Kidney (tissue), 14 donors: ENCODE results near the gene KCNQ2. TPM values are rescaled to one million over a fixed set of nuclear protein-coding genes. Genes with fewer than 3 reads are reported as not detected.

Experiments used
- DNase-seq, 5 donors: peaks; one replicate each; pipeline ENCODE4 v3.0.0-alpha.2; 2013 to 2020
- FAIRE-seq: peaks from 2 replicates; lab custom pipeline; 2012; peaks lifted over from hg19 to GRCh38; lab: Jason Lieb, UNC
- H3K27ac ChIP-seq, 2 donors: one replicate each; pipeline ENCODE4 v1.7.0; 2013; ENCODE audit warnings: low read depth in 2 of 2, low read length in 2 of 2, inconsistent platforms in 1 of 2
- H3K27me3 ChIP-seq: one replicate; pipeline ENCODE4 v1.7.1; 2013; ENCODE audit warnings: low read length, inconsistent platforms; ENCODE audit not compliant: control insufficient read depth, insufficient read depth
- H3K36me3 ChIP-seq, 3 donors: one replicate each; pipeline versions ENCODE4 v1.7.0 to v1.7.1; 2013; ENCODE audit warnings: low read length in 3 of 3, control low read depth in 1 of 3, inconsistent platforms in 1 of 3; ENCODE audit not compliant: insufficient read depth in 3 of 3, control insufficient read depth in 2 of 3
- H3K4me1 ChIP-seq, 3 donors: one replicate each; pipeline versions ENCODE4 v1.7.0 to v1.7.1; 2013; ENCODE audit warnings: low read length in 3 of 3, inconsistent platforms in 1 of 3, low read depth in 1 of 3; ENCODE audit not compliant: control insufficient read depth in 2 of 3, insufficient read depth in 2 of 3
- H3K4me3 ChIP-seq, 3 donors: one replicate each; pipeline versions ENCODE4 v1.7.0 to v1.8.1; 2013; ENCODE audit warnings: low read length in 3 of 3, control low read depth in 1 of 3, inconsistent platforms in 1 of 3
- H3K9ac ChIP-seq, 3 donors: one replicate each; pipeline versions ENCODE4 v1.7.0 to v1.7.1; 2013; ENCODE audit warnings: low read length in 3 of 3, control low read depth in 1 of 3, inconsistent platforms in 1 of 3
- H3K9me3 ChIP-seq, 3 donors: one replicate each; pipeline versions ENCODE4 v1.7.0 to v1.7.1; 2013; ENCODE audit warnings: low read length in 3 of 3, control low read depth in 1 of 3, inconsistent platforms in 1 of 3; ENCODE audit not compliant: control insufficient read depth in 2 of 3, insufficient read depth in 1 of 3
- intact Hi-C: fragments of 100-400 bp; cut with DNase I; formaldehyde crosslinking; loops from one replicate; pipeline ENCODE4 v1.11.1; 2022
- polyA plus RNA-seq: library from polyadenylated mRNA; stranded (reverse); fragments of 350-450 nt; fragmentation: Illumina TruSeq; extraction: RNeasy Lipid Tissue Mini Kit (QIAGEN cat#74804); gene quantifications from one replicate; pipeline ENCODE4 v1.2.3, GENCODE V29; 2014; ENCODE audit warnings: low read depth, low replicate concordance; ENCODE audit not compliant: insufficient read depth
- total RNA-seq: library from RNA; stranded (reverse); fragmentation: NEBNext Ultra II Directional; extraction: Animal tissue kit (Norgen Biotek cat#: 25700); gene quantifications from one replicate; pipeline ENCODE4 v1.2.1, GENCODE V29; 2021
- TF ChIP-seq, protein P1 (sequence below): IDR thresholded peaks from 3 replicates; pipeline ENCODE4 v1.5.1; 2012; ENCODE audit warnings: mild to moderate bottlenecking, moderate library complexity, borderline replicate concordance; ENCODE audit not compliant: insufficient read depth; ENCODE audit errors: extremely low read depth
- donor health status: control.
- donor health status: control.
- donor health status: control.
- donor health status: control.
- donor health status: control.
- donor health status: DM: yes; HTN: yes; CAD: no.
- donor health status: Normal renal cell carcinoma (clear cell type).

Gene KCNQ2
- total and polyA plus RNA-seq, 2 donors from 2014 or later: 2.2 TPM; not detected in 1

GRCh38 chr20:63368151-63368550 lies 104.3 kb downstream of the KCNQ2 start:
- TF ChIP-seq, protein P1, sequence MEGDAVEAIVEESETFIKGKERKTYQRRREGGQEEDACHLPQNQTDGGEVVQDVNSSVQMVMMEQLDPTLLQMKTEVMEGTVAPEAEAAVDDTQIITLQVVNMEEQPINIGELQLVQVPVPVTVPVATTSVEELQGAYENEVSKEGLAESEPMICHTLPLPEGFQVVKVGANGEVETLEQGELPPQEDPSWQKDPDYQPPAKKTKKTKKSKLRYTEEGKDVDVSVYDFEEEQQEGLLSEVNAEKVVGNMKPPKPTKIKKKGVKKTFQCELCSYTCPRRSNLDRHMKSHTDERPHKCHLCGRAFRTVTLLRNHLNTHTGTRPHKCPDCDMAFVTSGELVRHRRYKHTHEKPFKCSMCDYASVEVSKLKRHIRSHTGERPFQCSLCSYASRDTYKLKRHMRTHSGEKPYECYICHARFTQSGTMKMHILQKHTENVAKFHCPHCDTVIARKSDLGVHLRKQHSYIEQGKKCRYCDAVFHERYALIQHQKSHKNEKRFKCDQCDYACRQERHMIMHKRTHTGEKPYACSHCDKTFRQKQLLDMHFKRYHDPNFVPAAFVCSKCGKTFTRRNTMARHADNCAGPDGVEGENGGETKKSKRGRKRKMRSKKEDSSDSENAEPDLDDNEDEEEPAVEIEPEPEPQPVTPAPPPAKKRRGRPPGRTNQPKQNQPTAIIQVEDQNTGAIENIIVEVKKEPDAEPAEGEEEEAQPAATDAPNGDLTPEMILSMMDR: no peak
- no peak overlapping the region for H3K4me3 ChIP-seq
- H3K36me3 ChIP-seq: no peaks in the 10 kb centered on the region
- intact Hi-C loops: no loop called here
- no peak overlapping the region for H3K27ac ChIP-seq
- H3K4me1 ChIP-seq: peaks cover 0 to 2% (median 0%) of the 10 kb centered on the region in 3 donors
- no peaks in the 10 kb centered on the region for H3K9me3 ChIP-seq
- H3K9ac ChIP-seq: no peak overlapping the region
- DNase-seq: no peak
- H3K27me3 ChIP-seq: no peaks in the 10 kb centered on the region
- FAIRE-seq: no peak

GRCh38 chr20:63367446-63368055 lies 104.9 kb downstream of the KCNQ2 start:
- Histone ChIP-seq H3K9me3 (no peaks in the 10 kb centered on the region), H3K4me3 (no peak overlapping the region), H3K27me3 (no peaks in the 10 kb centered on the region), H3K27ac (no peak overlapping the region), H3K4me1 (peaks cover 0 to 2% (median 0%) of the 10 kb centered on the region in 3 donors), H3K9ac (no peak overlapping the region), H3K36me3 (no peaks in the 10 kb centered on the region)
- intact Hi-C loops: no loop called here
- TF ChIP-seq, protein P1: no peak
- no peak for FAIRE-seq
- no peak for DNase-seq

DNA sequence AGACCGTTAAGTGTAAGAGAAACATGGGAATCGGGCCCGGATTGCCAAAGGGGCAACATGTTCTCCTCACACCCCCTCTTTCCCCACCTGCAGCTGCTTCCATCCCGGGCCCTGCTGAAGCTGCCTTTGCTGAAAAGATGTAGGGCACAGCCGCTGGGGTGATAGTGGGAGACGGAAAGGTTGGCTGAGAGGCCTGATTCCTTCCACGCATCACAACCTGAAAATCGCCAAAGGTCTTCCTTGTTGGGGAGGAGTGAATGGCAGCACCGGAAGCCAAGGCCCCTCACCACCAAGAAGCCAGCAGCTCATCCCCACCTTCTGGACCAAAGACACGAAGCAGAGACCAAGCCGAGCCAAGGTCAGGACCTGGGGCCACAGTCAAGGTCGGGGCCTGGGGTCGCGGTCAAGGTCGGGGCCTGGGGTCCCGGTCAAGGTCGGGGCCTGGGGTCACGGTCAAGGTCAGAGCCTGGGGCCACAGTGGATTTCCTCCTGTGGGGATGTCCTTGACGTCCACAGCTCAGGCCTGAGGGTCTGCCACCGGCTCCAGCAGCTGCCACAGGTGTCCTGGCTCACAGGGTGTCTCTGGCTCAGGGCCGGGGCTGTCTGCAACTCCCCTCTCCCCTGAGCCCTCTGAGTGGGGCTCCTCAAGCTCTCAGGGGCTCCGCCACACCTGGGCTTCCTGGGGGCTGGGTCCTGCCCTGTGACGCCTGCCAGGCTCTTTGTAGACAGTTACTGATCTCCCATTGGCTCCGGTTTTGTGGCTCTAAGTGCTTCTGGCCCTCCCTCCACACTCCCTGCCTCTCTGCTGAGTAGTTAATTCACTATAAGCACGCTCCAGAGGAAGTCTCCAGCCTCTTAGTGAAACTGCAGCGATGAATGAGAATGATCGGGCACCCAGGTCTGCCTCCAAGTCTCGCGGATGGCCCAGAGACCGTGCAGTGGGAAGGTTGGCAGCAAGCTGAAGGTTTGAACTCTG lies 105.8 kb downstream of the KCNQ2 start:
- Histone ChIP-seq H3K4me3 (no peak overlapping the region), H3K9me3 (no peaks in the 10 kb centered on the region), H3K4me1 (peaks cover 0 to 2% (median 0%) of the 10 kb centered on the region in 3 donors), H3K27me3 (no peaks in the 10 kb centered on the region), H3K9ac (no peak overlapping the region), H3K27ac (no peak overlapping the region), H3K36me3 (no peaks in the 10 kb centered on the region)
- DNase-seq (peak in 1 of 5 donors; percentile 59), FAIRE-seq (no peak)
- intact Hi-C loops: no loop called here
- TF ChIP-seq, protein P1: no peak
